GM23248 (cell line): ENCODE results near the gene SMIM24.

ENCODE experiments used
- EZH2 ChIP-seq: fragments of 200-600 bp; sonication (generic); IDR thresholded peaks from 2 replicates; pipeline ENCODE4 v1.6.1; 2018; ENCODE audit warnings: antibody characterized with exemption, mild to moderate bottlenecking; ENCODE audit not compliant: insufficient read depth, poor library complexity, severe bottlenecking
- EZH2phosphoT487 ChIP-seq: fragments of 200-600 bp; sonication (generic); IDR thresholded peaks from 2 replicates; pipeline ENCODE4 v1.6.1; 2018; ENCODE audit warnings: antibody characterized with exemption, moderate library complexity, mild to moderate bottlenecking, low read depth; ENCODE audit not compliant: insufficient read depth

- TF ChIP-seq EZH2phosphoT487 (no peak), EZH2 (no peak)
Measured at GRCh38 chr19:3515891-3516422, 35.6 kb upstream of the SMIM24 start.
